ENCODE measurements around the gene FAM81B.

Gene FAM81B

DNA sequence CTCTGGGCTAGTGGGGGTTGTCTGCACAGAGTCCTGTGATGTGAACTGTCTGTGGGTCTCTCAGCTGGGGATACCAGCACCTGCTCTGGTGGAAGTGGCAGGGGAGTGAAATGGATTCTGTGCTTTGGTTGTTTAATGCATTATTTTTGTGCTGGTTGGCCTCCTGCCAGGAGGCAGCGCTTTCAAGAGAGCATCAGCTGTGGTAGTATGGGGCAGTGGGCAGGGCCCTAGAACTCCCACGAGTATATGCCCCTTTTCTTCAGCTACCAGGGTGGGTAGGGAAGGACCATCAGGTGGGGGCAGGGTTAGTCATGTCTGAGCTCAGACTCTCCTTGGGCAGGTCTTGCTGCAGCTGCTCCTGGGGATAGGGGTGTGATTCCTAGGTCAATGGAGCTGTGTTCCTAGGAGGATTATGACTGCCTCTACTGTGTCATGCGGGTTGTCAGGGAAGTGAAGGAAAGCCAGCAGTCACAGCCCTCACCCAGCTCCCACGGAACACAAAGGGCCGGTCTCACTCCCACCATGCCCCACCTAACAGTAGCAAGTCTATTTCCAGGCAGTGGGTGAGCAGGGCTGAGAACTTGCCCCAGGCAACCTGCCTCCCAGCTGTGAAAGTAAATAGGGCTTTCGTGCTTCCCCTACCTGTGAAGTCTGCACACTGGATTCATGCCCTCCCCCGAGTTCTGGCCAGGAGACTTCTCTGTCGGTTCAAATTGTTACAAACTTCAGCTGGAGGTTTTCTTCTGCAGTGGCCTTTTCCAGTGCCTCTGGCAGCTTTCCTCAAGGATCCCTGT, 25.7 kb upstream of the FAM81B start:
- no peak overlapping the region for H3K4me3 ChIP-seq
- TF ChIP-seq, protein P1, sequence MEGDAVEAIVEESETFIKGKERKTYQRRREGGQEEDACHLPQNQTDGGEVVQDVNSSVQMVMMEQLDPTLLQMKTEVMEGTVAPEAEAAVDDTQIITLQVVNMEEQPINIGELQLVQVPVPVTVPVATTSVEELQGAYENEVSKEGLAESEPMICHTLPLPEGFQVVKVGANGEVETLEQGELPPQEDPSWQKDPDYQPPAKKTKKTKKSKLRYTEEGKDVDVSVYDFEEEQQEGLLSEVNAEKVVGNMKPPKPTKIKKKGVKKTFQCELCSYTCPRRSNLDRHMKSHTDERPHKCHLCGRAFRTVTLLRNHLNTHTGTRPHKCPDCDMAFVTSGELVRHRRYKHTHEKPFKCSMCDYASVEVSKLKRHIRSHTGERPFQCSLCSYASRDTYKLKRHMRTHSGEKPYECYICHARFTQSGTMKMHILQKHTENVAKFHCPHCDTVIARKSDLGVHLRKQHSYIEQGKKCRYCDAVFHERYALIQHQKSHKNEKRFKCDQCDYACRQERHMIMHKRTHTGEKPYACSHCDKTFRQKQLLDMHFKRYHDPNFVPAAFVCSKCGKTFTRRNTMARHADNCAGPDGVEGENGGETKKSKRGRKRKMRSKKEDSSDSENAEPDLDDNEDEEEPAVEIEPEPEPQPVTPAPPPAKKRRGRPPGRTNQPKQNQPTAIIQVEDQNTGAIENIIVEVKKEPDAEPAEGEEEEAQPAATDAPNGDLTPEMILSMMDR (IDR thresholded peaks at IDR 0.05), result no peak
- H3K27ac ChIP-seq, result no peak overlapping the region
- DNase-seq (ENCODE audit: low spot score), result no peak

DNA sequence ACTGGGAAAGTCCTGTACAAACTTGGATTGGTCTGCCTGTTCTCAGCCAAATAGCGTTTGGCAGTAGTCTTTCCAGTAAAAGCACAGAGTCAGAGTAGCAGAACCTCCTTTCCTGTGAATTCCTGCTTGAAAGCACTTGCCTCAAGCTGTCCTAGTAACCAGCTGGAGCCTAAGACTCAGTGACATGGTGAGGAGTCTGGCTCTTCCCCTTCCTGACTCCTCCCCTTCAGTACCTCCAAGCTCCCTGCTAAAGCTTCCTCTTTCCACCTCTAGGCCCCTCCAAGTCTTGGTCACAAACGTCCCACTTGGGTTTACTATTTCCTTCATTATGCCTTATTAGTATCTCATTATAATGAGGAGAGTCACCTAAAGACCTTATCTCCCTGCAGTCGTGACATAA, 21.4 kb upstream of the FAM81B start:
- Histone ChIP-seq H3K4me3 (no peak overlapping the region), H3K27ac (no peak overlapping the region)
- no peak for DNase-seq (ENCODE audit: low spot score)
- TF ChIP-seq, protein P1 (IDR thresholded peaks at IDR 0.05), result no peak

DNA sequence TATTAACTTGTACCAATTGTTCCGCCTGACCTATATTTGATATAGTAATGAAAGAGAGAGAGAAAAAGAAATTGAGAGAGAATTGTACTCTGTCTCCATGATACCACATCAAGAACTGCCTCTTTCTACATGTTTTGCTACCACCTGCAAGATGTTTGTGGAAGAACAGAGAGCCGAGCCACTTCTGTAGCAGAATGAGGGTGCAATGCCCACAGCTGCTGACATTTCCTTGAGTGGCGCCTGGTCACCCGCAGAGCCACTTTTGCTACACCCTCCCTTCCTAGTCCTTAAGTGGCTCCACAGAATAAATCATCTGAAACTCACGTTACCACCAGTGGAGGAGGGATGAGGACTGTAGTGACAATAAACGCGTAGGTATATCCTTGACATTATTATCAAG, 17.1 kb upstream of the FAM81B start:
- DNase-seq (ENCODE audit: low spot score), result no peak
- Histone ChIP-seq H3K4me3 (no peak overlapping the region), H3K27ac (no peak overlapping the region)
- TF ChIP-seq, protein P1 (IDR thresholded peaks at IDR 0.05), result no peak

DNA sequence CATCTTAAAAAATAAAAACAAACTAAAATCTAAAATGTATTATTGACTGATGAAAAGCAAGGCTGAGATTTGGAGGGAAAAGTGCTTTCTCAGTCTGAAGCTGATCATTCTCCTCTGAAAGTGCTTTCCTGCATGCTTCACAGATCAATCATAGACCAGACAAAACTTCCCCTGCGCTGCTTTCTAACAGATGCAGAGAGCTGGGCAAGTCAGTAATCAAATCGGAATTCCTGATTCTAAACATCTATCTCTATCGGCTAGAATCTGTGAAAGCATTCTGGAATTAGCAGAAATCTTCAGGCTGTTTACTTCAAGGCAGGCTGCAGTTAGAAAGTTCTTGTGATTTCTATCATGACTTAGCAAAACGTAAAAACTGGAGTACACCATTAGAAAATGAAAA, 15.6 kb upstream of the FAM81B start:
- Histone ChIP-seq H3K4me3 (no peak overlapping the region), H3K27ac (no peak overlapping the region)
- TF ChIP-seq, protein P1 (IDR thresholded peaks at IDR 0.05), result no peak
- no peak for DNase-seq (ENCODE audit: low spot score)

DNA sequence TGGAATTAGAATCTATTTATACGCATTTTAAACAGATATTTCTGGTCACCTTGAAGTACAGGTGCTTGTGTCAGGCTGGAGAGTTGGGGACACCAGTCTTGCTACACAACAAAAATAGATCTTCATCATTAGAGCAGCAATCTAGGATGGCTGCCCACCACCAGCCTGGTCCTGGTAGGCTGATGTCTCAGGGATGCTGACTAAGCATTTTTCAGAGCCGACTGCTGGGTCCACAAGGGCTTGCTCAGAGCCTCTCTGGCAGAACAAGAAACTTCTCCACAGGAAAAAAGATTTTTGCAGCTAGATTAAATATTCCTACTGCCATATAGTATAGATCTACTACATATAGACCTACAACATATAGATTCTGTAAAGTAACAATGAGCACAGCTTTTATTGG, 12.0 kb upstream of the FAM81B start:
- no peak for DNase-seq (ENCODE audit: low spot score)
- TF ChIP-seq, protein P1 (IDR thresholded peaks at IDR 0.05), result no peak
- Histone ChIP-seq H3K27ac (no peak overlapping the region), H3K4me3 (no peak overlapping the region)

DNA sequence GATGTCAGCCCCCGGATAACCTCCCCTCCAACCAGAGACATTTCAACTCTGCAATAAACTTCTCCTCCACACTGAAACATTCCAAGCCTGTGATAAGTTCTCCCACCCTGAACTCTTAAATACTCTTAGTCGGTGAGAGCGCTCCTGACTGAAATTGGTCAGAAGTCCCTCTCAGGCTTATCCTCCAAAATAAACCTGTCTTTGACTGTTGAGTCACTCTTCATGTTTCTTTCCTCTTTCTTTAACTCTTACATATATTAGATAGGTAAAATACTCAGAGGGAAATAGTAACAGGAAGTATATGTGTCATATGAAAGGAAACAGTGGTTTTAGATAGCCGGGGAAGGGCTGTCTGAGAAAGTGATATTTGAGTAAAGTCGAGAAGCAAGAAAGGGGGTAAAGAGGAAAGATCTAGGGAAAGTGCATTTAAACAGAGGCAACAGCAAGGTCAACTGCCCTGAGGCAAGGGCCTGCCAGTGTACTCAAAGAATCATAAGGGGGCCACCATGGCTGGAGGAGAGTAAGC, 11.0 kb upstream of the FAM81B start:
- TF ChIP-seq, protein P1 (IDR thresholded peaks at IDR 0.05), result no peak
- Histone ChIP-seq H3K27ac (no peak overlapping the region), H3K4me3 (no peak overlapping the region)
- DNase-seq (ENCODE audit: low spot score), result no peak

DNA sequence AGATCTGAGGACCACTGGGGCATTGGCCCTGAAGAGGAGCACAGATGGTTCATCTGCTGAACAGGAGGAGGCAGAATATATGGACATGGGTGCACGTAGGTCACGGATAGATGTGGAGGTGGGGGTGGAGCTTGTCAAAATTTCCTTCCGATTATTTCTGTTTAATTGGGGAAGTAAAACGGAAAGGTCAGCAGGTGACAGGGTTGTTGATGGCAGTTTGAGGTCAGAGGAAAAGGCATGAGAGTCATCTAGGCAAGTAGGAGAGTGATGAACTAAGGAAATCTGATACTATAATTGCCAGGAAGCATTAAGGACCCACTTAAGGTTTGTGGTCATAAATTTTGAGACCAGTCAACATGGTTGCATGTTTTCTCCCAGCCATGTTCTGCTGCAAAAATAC, 8.4 kb upstream of the FAM81B start:
- DNase-seq (ENCODE audit: low spot score), result no peak
- Histone ChIP-seq H3K4me3 (no peak overlapping the region), H3K27ac (no peak overlapping the region)
- TF ChIP-seq, protein P1 (IDR thresholded peaks at IDR 0.05), result no peak

Data from coronary artery (tissue), 2 donors.